Fibroblast of gingiva (primary cell): ENCODE data around the gene APOA4.
A peak's percentile ranks its signal among the peaks of the same experiment; 100 is the strongest.
"Not testable (repeated sequence)": the region's sequence is repeated elsewhere in the genome, so short reads cannot be mapped to it uniquely, and the experiment has no call there.

Source experiments
- DNase-seq: peaks from one replicate; pipeline ENCODE4 v3.0.0-alpha.2; 2011; ENCODE audit warnings: low read depth

The APOA4 gene

GRCh38 chr11:116829525-116830183 lies 6.5 kb upstream of the APOA4 start, which contains the start of gene APOC3:
TSS of gene APOC3 (plus strand) at chr11:116829907. CDS start at chr11:116830583, 676 bp downstream.
- DNase-seq, result peak; percentile 67

- DNase-seq, result no peak
Measured at GRCh38 chr11:116828632-116829524, 5.8 kb upstream of the APOA4 start.

GRCh38 chr11:116827461-116827860 lies 4.4 kb upstream of the APOA4 start:
- no peak for DNase-seq

- no peak for DNase-seq
Measured at GRCh38 chr11:116826751-116827431, 3.8 kb upstream of the APOA4 start.

- DNase-seq, result no peak
Measured at GRCh38 chr11:116825854-116826750, 3.0 kb upstream of the APOA4 start.

- no peak for DNase-seq
Measured at GRCh38 chr11:116825434-116825833, 2.3 kb upstream of the APOA4 start.

GRCh38 chr11:116822575-116822974 lies 529 bp downstream of the APOA4 start:
- no peak for DNase-seq

GRCh38 chr11:116821050-116821918 lies 1.8 kb downstream of the APOA4 start:
- no peak for DNase-seq

- DNase-seq, result no peak
Measured at GRCh38 chr11:116819049-116819448, 4.1 kb downstream of the APOA4 start.

- no peak for DNase-seq
Measured at GRCh38 chr11:116814502-116814901, 8.6 kb downstream of the APOA4 start.

GRCh38 chr11:116813781-116814471 lies 9.2 kb downstream of the APOA4 start:
- DNase-seq, result no peak

- DNase-seq, result no peak
Measured at GRCh38 chr11:116813170-116813569, 9.9 kb downstream of the APOA4 start.

GRCh38 chr11:116812109-116812508 lies 11.0 kb downstream of the APOA4 start:
- no peak for DNase-seq

GRCh38 chr11:116811194-116811593 lies 11.9 kb downstream of the APOA4 start:
- no peak for DNase-seq

- peak; percentile 83 for DNase-seq
Measured at GRCh38 chr11:116808262-116809175, 14.6 kb downstream of the APOA4 start.

- no peak for DNase-seq
Measured at GRCh38 chr11:116807601-116808261, 15.4 kb downstream of the APOA4 start.

- DNase-seq, result no peak
Measured at GRCh38 chr11:116804001-116804400, 19.1 kb downstream of the APOA4 start.

- not testable (repeated sequence) for DNase-seq
Measured at GRCh38 chr11:116801662-116802061, 21.4 kb downstream of the APOA4 start.
